SKM-1 (cell line): Measurements from ENCODE around the gene ANKS6.
"Not testable (repeated sequence)": the region's sequence is repeated elsewhere in the genome, so short reads cannot be mapped to it uniquely, and the experiment has no call there.

Experiments used
- DNase-seq: peaks from one replicate; lab custom pipeline; 2025; ENCODE audit not compliant: unreplicated experiment; lab: John Stamatoyannopoulos, UW

ANKS6 gene

DNA sequence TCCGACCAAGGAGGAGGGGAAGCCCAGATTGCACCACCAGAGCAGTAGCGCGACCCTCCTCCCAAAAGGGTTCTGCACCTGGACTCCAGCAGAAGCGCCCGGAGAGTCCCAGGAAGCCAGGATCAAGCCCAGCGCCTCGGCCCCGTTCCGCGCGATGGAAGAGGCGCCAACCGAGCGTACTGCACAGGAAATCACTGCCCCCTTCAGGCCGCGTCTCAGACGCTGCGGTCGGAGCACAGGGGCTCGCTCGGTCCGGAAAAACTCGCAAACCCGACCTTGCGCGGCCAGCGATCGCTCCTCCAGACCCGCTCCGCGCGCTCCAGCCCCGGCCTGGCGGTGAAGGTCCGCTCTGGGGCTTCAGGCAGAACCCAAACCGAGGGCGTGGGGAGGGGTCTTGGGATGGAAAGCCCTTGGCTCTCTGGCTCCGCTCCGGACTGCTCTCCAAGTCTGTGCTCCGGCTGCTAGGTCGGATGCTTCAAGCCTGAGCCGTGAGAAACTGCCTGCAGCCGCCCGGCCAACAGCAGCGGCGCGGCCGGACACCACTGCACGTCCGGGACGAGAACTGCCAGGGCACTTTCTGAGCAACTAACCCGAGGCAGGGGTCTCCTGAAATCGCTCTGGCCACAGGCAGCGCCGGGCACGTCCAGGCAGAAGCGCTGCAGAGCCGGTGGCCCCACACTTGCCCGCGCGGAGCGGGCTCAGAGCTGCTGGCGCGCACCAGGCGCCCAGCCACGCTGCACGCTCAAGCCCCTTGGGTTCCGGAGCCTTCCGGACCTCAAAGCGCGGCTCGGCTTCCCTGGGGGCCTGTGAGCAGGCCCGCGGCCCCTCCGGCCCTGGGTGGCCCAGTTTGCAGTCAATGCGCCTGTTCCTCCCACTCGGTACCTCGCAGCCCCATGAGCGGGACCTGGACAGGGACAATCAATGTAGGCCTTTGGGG lies 88.9 kb downstream of the ANKS6 start:
- no peak for DNase-seq

DNA sequence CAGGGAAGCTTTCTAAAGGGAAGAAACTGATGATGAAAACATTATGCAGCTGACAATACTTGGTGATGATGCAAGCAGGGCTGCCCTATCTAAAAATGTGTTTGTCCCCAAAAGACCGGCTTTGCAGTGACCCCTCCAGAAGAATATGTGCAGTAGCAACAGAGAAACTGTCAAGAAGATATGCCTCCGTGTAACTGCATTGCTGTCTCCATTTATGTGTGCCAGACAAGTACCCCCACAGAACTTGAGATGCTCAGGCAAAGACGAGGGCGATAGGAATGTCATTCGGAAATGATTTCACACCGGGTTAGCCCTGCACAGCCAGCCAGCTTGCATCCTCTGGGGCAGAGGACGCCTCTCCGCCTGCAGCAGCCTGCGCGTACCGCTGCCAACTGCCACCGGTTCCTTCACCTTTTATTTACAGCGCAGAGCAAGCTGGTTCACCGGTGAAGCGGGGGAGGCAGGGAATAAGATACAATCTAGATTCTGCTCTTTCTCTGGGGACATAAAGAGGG lies 89.6 kb downstream of the ANKS6 start:
- DNase-seq, result no peak

DNA sequence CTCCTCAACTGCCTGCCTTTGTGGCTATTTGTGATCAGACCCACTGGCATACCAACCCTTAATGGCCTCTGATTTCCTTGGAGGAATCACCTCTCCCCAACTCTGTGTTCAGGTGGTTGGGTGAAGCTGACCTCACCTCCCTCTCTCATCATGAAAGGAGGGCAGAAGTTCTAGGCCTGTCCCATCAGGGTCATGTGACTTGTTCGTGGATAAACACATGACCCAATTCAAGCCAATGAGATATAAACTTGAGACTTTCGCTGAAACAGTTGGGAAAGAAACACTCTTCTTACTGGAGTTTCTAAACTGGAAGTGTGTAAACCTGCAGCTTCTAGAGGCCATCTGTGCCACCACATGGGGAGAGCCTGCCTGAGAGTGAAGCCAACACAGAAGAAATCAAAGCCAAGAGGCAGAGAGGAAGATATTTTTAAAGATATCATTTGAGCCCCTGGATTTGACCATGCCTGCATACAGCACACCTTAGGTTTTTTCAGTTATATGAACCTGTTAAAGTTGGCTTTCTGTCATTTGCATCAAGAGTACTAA lies 93.4 kb downstream of the ANKS6 start:
- DNase-seq, result no peak

DNA sequence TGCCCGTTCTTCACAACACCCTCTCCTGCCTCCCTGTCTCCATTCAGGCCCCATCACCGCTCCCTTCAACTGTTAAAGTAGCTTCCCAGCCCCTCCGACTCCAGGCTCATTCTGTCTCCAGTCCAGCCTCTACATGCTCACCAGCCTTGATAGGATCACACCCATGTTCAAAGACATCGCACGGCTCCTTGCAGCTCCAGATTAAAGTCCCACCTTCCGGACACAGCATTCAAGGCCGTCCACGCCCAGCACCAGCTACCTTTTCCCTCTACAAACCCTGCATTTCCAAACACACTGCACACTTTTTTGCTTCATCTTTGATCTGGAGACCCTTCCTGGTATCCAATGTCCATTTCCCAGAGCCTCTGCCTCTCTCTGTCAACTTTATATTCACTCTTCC lies 94.0 kb downstream of the ANKS6 start:
- no peak for DNase-seq

GRCh38 chr9:98701576-98701975 lies 94.8 kb downstream of the ANKS6 start:
- DNase-seq, result no peak

GRCh38 chr9:98700801-98701200 lies 95.6 kb downstream of the ANKS6 start:
- no peak for DNase-seq

GRCh38 chr9:98698856-98699255 lies 97.5 kb downstream of the ANKS6 start:
- no peak for DNase-seq

GRCh38 chr9:98694943-98695342 lies 101.4 kb downstream of the ANKS6 start:
- DNase-seq, result no peak

DNA sequence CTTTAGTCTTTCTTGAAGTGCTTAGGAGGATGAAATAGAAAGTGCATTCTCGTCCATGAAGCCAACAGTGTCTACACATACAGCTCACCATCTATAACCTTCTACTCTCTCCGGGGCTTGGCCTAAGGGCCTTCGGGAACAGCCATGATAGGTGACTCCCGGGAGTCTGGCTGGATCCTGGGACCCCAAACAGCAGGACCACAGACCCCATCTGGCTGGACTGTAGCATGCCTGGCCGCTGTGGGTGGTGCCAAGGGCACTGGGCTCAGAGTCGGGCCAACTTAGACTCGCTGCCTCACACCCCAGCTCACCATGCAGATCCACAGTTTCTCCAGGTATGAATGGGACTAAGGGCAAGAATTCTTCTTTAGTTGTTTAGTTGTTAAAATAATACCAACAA lies 104.0 kb downstream of the ANKS6 start:
- DNase-seq, result no peak

- DNase-seq, result no peak
Measured at GRCh38 chr9:98691890-98692289, 104.5 kb downstream of the ANKS6 start.

DNA sequence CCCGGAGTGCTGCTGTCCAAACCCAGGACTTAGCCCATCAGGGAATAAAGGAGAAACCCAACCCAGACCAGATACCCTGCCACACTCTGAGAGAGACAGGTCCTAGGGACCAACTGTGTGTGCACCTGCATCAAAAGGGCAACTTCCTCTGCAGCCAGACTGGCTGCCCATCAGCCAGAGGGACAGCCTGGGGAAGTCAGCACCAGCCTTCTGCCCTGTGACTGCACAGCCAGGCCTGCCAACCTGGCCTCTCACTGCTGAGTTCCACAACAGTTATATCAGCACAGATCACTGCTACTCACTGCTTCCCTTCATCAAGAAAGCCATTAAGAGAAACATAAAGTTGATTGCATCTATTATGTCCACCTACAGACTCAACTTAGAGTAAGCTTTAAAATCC lies 105.7 kb downstream of the ANKS6 start:
- no peak for DNase-seq

GRCh38 chr9:98688710-98689495 lies 107.5 kb downstream of the ANKS6 start:
- DNase-seq, result no peak

- no peak for DNase-seq
Measured at GRCh38 chr9:98687911-98688310, 108.4 kb downstream of the ANKS6 start.

DNA sequence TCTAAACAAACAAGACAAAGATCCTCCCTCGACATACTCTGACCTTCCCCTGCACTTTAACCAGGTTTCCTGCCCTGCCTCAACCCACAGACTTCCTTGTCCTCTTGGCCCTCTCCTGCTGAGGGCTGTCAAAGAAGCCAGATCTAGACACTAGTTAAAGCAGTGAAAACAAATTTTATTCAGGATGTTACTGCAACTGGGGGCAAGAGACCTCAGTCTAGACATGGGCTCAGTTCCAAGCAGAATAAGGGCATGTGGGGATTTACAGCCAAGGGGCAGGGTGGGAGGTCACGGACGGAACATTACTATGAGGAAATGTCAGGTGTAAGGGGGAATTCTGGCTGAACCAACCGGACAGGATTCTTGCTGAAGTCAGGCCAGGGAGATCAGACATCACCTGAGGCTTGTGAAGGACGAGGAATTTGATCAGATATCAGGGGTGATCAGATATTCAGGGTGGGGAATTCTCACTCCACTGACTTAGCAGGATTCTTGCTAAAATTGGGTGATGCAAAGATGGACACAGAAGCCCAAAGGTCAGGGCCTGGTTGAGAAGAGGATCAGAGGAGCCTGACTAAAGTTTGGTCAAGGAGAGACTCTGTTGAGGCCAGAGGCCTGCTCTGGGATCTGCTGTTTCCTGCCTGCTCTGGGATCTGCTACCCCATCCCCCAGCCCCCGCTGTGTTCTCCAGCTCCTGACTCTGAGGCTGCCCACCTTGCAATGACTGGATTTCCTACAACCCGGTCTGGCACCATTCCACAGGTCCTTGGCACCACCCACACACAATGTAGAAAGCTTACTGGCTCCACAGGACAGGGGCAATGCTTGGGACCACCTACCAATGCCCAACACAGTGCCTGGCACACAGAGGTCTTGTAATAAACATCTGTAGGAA lies 109.1 kb downstream of the ANKS6 start:
- DNase-seq, result no peak

- DNase-seq, result not testable (repeated sequence)
Measured at GRCh38 chr9:98684816-98685215, 111.5 kb downstream of the ANKS6 start.
